ENCODE results near the gene GABRR1. TPM values are rescaled to one million over a fixed set of nuclear protein-coding genes. Genes with fewer than 3 reads are reported as not detected.

GABRR1 gene
- polyA plus RNA-seq, 4 donors, result 2.0 to 6.5 (median 2.4) TPM

Other genes with a start within 250 kb of the GABRR1 start
- 100 to 1,000 TPM; 118 to 178 (median 132) TPM for gene PNRC1, start 136.6 kb downstream of the GABRR1 start, polyA plus RNA-seq (ENCODE audit: insufficient read length in 4 of 4)
- 10 to 100 TPM in 3 of 4 donors, 1 to 10 TPM in 1; 7.7 to 19.4 (median 15.0) TPM for gene SRSF12, start 99.3 kb downstream of the GABRR1 start, polyA plus RNA-seq (ENCODE audit: insufficient read length in 4 of 4)
- gene PM20D2, start 71.3 kb downstream of the GABRR1 start, polyA plus RNA-seq (ENCODE audit: insufficient read length in 4 of 4), result 10 to 100 TPM; 24.2 to 38.5 (median 38.0) TPM
- 1 to 10 TPM in 2 of 4 donors, under 1 TPM in 2; 0.79 to 2.6 (median 1.0) TPM for gene GABRR2, start 97.9 kb upstream of the GABRR1 start, polyA plus RNA-seq (ENCODE audit: insufficient read length in 4 of 4)
- 10 to 100 TPM; 53.7 to 69.5 (median 63.3) TPM for gene UBE2J1, start 135.4 kb upstream of the GABRR1 start, polyA plus RNA-seq (ENCODE audit: insufficient read length in 4 of 4)
- 10 to 100 TPM in 3 of 4 donors, 1 to 10 TPM in 1; 6.0 to 39.2 (median 35.5) TPM for gene RRAGD, start 194.9 kb upstream of the GABRR1 start, polyA plus RNA-seq (ENCODE audit: insufficient read length in 4 of 4)
- gene ANKRD6, start 215.8 kb upstream of the GABRR1 start, polyA plus RNA-seq (ENCODE audit: insufficient read length in 4 of 4), result 10 to 100 TPM; 17.2 to 38.6 (median 25.4) TPM